ENCODE measurements around the gene DLK2.
A peak's percentile ranks its signal among the peaks of the same experiment; 100 is the strongest.
"Not testable (repeated sequence)": the region's sequence is repeated elsewhere in the genome, so short reads cannot be mapped to it uniquely, and the experiment has no call there.

Gene DLK2

DNA sequence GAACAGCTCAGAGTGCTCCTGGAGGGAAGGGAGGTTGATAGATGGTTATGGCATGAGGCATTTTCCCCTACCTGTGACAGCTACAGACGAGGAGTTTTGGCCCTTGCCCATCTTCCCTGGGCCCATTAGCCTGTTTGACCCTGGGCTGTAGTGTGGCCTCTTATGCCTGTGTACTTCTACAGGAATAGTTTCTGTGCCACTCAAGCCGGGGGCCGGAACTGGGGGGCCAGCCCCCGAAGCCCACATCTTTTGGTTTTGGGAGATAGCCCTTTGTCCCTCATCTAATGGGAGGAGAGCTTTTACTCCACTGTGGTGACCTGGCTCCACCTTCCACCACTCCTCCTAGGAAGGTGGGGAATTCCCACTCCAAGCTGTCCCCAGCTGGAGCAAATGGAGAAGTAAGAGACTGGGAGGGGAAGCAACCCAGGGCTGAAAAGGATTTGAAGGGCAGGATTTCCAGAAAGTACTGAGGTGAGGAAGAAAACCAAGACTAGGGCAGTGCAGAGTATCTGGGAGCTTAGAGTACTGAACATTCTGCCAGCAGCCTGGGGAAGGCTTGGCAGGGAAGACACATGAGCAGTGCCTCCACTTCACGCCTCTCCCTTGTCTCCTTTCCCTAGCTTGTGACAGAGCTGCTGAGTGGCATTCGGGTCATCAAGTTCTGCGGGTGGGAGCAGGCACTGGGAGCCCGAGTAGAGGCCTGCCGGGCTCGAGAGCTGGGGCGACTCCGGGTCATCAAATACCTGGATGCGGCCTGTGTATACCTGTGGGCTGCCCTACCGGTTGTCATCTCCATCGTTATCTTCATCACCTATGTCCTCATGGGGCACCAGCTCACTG is 21.1 kb downstream of the DLK2 start:
- Mint-ChIP-seq H3K4me1 (peaks cover 2% of the 10 kb centered on the region), H3K9me3 (no peaks in the 10 kb centered on the region), H3K4me3 (no peak overlapping the region), H3K36me3 (no peaks in the 10 kb centered on the region), H3K27me3 (no peaks in the 10 kb centered on the region), H3K27ac (peak overlapping the region; percentile 47)
- DNase-seq (ENCODE audit: low spot score in 2 of 2) (no peak), ATAC-seq (ENCODE audit: low read depth) (no peak)

DNA sequence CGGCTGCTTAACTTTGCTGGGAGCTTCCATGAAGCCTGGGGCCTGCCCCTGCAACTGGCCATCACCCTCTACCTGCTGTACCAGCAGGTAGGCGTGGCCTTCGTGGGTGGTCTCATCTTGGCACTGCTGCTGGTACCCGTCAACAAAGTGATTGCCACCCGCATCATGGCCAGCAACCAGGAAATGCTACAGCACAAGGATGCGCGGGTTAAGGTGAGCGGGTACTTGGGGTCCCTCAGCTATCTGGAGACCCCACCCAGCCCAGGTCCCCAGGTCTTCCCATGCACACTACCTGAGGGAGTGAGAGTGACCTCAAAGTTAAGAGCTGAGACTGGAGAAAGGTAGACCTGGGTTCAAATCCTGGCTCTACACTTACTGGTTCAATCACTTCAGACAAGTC is 22.2 kb downstream of the DLK2 start:
- DNase-seq (ENCODE audit: low spot score in 2 of 2) (no peak), ATAC-seq (ENCODE audit: low read depth) (no peak)
- no peak overlapping the region for H3K27ac Mint-ChIP-seq
- no peaks in the 10 kb centered on the region for H3K36me3 Mint-ChIP-seq
- H3K9me3 Mint-ChIP-seq, result no peaks in the 10 kb centered on the region
- peaks cover 11% of the 10 kb centered on the region for H3K4me1 Mint-ChIP-seq
- no peaks in the 10 kb centered on the region for H3K27me3 Mint-ChIP-seq
- H3K4me3 Mint-ChIP-seq, result no peak overlapping the region

DNA sequence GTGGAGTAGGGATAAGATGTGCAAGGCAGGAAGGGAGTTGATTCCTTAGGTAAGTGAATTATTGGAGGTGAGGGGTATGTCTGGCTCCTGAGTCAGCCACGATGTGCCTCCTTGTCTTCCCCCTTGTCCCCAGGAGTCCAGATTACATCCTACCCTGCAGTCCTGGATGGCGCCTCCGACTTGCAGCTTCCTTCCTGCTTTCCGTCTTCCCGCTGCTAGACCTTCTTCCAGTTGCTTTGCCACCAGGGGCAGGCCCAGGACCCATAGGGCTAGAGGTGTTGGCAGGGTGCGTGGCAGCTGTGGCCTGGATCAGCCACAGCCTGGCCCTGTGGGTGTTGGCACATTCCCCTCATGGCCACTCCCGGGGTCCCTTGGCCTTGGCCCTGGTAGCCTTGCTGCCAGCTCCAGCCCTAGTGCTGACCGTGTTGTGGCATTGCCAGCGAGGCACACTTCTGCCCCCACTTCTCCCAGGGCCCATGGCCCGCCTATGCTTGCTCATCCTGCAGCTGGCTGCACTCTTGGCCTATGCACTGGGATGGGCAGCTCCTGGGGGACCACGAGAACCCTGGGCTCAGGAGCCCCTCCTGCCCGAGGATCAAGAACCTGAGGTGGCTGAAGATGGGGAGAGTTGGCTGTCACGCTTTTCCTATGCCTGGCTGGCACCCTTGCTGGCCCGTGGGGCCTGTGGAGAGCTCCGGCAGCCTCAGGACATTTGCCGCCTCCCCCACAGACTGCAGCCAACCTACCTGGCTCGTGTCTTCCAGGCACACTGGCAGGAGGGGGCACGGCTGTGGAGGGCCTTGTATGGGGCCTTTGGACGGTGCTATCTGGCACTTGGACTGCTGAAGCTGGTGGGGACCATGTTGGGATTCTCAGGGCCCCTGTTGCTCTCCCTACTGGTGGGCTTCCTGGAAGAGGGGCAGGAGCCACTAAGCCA is 23.1 kb downstream of the DLK2 start:
- ATAC-seq (ENCODE audit: low read depth), result no peak
- Mint-ChIP-seq H3K36me3 (no peaks in the 10 kb centered on the region), H3K27ac (no peak overlapping the region), H3K4me1 (peaks cover 13% of the 10 kb centered on the region), H3K9me3 (no peaks in the 10 kb centered on the region), H3K4me3 (no peak overlapping the region), H3K27me3 (no peaks in the 10 kb centered on the region)
- no peak for DNase-seq (ENCODE audit: low spot score in 2 of 2)

DNA sequence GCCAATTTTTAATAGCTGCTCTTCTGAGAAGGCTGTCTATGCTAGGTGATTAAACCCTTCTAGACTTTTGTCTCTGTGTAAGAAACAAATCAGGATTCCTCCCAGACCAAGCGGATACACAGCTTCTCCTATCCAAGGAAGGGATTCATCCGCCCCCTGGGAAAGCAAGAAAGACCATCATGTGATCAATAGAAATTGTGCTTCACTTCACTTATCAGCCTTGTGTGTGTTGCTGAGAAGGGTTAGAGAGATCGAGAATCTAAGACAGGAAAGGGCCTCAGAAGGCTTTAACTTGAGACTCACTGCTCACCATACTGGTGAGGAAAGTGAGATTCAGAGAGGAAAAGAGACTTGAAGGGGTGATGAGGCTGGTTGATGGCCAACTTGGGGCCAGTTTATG is 26.5 kb downstream of the DLK2 start:
- DNase-seq (ENCODE audit: low spot score in 2 of 2) (no peak), ATAC-seq (ENCODE audit: low read depth) (no peak)
- peak overlapping the region; percentile 93 for H3K27ac Mint-ChIP-seq
- no peaks in the 10 kb centered on the region for H3K27me3 Mint-ChIP-seq
- H3K36me3 Mint-ChIP-seq, result no peaks in the 10 kb centered on the region
- peak overlapping the region; percentile 88 for H3K4me3 Mint-ChIP-seq
- H3K4me1 Mint-ChIP-seq, result peaks cover 16% of the 10 kb centered on the region
- H3K9me3 Mint-ChIP-seq, result no peaks in the 10 kb centered on the region

DNA sequence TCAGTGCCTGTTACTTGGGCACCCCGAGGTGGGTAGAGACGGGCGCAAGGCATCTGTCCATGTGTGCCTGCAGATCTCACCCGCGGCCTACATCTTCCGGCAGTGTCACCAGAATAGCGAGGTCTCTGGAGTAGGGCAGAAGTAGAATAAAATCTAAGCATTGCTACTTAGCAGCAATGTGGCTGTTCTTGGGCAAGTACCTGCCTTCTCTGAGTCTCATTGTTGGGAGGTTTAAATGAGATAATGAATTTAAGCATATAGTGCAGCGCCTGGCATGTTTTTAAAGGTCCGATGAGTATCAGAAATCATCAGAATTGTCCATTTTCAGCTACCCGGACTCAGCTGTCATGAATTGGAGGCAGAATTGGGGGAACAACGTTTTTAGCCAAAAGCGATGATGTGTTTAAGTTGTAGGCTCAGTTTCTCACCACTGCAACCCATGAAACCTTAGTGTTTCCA is 27.2 kb downstream of the DLK2 start:
- Mint-ChIP-seq H3K9me3 (no peaks in the 10 kb centered on the region), H3K4me1 (peaks cover 16% of the 10 kb centered on the region), H3K27me3 (no peaks in the 10 kb centered on the region), H3K27ac (peak overlapping the region; percentile 93), H3K4me3 (peak overlapping the region; percentile 88), H3K36me3 (no peaks in the 10 kb centered on the region)
- DNase-seq (ENCODE audit: low spot score in 2 of 2) (no peak), ATAC-seq (ENCODE audit: low read depth) (no peak)

DNA sequence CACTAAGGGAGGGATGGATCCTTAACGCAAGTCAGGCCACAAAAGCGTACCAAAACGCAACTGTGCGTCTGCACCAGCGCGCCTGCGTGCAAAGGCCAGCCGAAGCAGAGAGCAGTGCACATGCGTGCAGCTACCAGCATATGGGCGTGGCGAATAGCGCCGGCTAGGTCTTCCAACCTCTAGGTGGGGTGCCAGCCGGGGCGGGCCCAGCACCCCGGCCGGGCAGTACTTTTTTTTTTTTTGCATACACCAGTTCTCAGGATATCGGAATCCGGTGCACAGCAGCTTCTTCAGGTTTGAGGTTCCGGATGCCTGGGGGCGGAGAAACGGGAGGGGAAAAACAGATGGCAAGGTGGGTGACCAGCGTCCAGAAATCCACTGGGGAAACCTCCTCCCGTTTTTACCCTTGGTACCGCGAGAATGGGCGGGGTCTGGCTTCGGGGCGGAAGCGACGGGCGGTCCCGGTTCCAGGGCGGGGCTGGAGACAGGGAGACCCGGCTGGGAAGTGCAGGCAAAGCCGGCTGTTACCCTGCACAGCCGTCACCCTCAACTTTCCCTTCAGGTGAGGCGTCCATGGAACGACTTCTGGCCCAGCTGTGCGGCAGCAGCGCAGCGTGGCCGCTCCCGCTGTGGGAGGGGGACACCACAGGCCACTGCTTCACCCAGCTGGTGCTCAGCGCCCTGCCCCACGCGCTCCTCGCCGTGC is 27.8 kb downstream of the DLK2 start, which contains the start of gene ABCC10:
Gene ABCC10, plus strand, starts transcription at position 136 of the 706 bp plus-strand sequence. Its CDS starts 438 bp downstream, at position 574.
- peak within 1 kb of the TSS; percentile 93 for H3K27ac Mint-ChIP-seq
- ATAC-seq (ENCODE audit: low read depth), result peak; percentile 91

DNA sequence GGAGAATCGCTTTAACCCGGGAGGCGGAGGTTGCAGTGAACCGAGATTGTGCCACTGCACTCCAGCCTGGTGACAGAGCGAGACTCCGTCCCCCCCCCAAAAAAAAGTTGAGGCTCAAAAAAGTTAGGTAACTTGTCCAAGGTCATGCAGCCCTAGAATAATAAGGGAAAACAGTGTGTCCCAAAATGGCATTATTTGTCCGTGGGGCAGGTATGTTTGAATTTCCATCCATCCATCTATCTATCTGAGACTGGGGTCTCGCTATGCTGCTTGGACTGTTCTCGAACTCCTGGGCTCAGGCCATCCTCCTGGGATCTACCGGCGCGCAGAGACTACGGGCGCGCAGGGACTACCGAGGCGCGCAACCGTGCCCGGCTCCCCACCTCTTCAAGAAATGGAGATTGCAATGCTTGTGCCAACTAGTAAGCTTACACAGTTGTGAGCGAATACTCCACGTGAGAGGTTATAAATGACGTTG is 28.4 kb downstream of the DLK2 start:
- no peaks in the 10 kb centered on the region for H3K27me3 Mint-ChIP-seq
- no peak for DNase-seq (ENCODE audit: low spot score in 2 of 2)
- H3K4me3 Mint-ChIP-seq, result peak overlapping the region; percentile 88
- H3K27ac Mint-ChIP-seq, result peak overlapping the region; percentile 93
- peaks cover 16% of the 10 kb centered on the region for H3K4me1 Mint-ChIP-seq
- H3K36me3 Mint-ChIP-seq, result no peaks in the 10 kb centered on the region
- no peak for ATAC-seq (ENCODE audit: low read depth)
- no peaks in the 10 kb centered on the region for H3K9me3 Mint-ChIP-seq

More for the DNA sequence above, 27.8 kb downstream of the DLK2 start, which contains the start of gene ABCC10:
- Mint-ChIP-seq H3K4me3 (peak within 1 kb of the TSS; percentile 88), H3K9me3 (no peaks in the 10 kb centered on the region), H3K4me1 (peaks cover 16% of the 10 kb centered on the region), H3K27me3 (no peaks in the 10 kb centered on the region), H3K36me3 (no peaks in the 10 kb centered on the region)
- DNase-seq (ENCODE audit: low spot score in 2 of 2), result peak; percentile 85 to 92

DNA sequence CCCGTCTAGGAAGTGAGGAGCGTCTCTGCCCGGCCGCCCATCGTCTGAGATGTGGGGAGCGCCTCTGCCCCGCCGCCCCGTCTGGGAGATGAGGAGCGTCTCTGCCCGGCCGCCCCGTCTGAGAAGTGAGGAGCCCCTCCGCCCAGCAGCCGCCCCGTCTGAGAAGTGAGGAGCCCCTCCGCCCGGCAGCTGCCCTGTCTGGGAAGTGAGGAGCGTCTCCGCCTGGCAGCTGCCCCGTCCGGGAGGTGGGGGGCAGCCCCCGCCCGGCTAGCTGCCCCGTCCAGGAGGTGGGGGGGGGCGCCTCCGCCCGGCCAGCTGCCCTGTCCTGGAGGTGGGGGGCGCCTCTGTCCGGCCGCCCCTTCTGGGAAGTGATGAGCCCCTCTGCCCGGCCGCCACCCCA is 30.3 kb downstream of the DLK2 start:
- not testable (repeated sequence) for H3K27ac Mint-ChIP-seq; H3K9me3 Mint-ChIP-seq; H3K4me3 Mint-ChIP-seq; ATAC-seq (ENCODE audit: low read depth); H3K36me3 Mint-ChIP-seq; DNase-seq (ENCODE audit: low spot score in 2 of 2); H3K27me3 Mint-ChIP-seq
- H3K4me1 Mint-ChIP-seq, result peaks cover 14% of the 10 kb centered on the region

DNA sequence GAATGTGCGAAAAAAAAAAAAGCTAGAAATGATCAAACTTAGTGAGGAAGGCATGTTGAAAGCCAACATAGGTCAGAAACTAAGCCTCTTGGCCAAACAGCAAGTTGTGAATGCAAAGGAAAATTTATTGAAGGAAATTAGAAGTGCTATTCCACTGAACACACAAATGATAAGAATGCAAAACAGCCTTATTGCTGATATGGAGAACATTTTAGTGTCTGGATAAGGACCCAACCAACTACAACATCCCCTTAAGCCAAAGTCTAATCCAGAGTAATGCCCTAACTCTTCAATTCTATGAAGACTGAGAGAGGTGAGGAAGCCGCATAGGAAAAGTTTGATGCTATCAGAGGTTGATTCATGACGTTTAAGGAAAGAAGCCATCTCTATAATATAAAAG is 33.5 kb downstream of the DLK2 start:
- peaks cover 2% of the 10 kb centered on the region for H3K9me3 Mint-ChIP-seq
- H3K4me1 Mint-ChIP-seq, result peaks cover 2% of the 10 kb centered on the region
- H3K36me3 Mint-ChIP-seq, result no peaks in the 10 kb centered on the region
- H3K4me3 Mint-ChIP-seq, result no peak overlapping the region
- no peak for ATAC-seq (ENCODE audit: low read depth)
- no peak overlapping the region for H3K27ac Mint-ChIP-seq
- H3K27me3 Mint-ChIP-seq, result peaks cover 3% of the 10 kb centered on the region
- no peak for DNase-seq (ENCODE audit: low spot score in 2 of 2)

DNA sequence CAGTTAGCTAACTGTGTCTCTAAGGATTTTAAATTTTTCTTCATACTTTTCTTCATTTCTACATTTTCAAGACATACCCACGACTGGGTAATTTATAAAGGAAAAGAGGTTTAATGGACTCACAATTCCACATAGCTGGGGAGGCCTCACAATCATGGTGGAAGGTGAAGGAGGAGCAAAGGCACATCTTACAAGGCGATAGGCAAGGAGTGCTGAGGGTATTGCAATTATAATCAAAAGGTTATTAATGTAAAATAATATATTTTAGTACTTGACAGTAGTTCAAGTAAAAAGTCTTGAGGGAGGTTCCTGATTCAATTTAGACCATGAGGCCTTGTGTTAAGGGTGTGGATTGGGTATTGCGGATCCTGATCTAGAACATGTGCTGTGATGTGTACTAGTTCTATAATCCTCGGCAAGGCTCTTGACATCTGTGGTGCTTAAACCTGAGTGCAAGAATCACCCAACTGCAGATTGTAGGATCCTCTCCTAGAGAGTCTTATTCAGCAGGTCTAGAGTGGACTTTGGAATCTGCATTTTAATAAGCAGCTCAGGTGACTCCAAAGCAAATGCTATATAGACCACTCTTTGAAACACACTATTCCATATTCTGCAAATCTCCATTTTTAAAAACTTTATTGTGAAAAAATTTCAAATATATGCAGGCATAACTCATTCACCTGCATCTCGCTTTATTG is 35.2 kb downstream of the DLK2 start:
- Mint-ChIP-seq H3K4me3 (no peak overlapping the region), H3K36me3 (no peaks in the 10 kb centered on the region), H3K27me3 (peaks cover 5% of the 10 kb centered on the region), H3K27ac (no peak overlapping the region), H3K9me3 (peaks cover 2% of the 10 kb centered on the region), H3K4me1 (peaks cover 2% of the 10 kb centered on the region)
- ATAC-seq (ENCODE audit: low read depth) (no peak), DNase-seq (ENCODE audit: low spot score in 2 of 2) (no peak)

DNA sequence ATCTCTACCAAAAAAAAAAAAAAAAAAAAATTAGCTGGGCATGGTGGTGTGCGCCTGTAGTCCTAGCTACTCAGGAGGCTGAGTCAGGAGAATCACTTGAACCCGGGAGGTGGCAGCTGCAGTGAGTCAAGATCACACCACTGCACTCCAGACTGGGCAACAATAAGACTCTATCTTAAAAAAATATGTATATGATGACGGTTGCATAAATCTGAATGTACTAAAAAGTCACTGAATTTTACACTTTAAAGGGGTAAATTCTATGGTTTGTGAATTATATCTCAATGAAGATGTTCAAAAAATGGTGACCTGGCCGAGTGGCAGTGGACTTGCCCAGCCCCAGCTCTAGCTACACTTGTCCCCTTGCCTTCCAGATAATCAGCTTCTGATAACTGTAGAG is 38.4 kb downstream of the DLK2 start:
- Mint-ChIP-seq H3K36me3 (peaks cover 1% of the 10 kb centered on the region), H3K4me3 (no peak overlapping the region), H3K27ac (no peak overlapping the region), H3K4me1 (peaks cover 2% of the 10 kb centered on the region), H3K9me3 (peaks cover 3% of the 10 kb centered on the region), H3K27me3 (peaks cover 7% of the 10 kb centered on the region)
- no peak for ATAC-seq (ENCODE audit: low read depth)
- DNase-seq (ENCODE audit: low spot score in 2 of 2), result no peak

DNA sequence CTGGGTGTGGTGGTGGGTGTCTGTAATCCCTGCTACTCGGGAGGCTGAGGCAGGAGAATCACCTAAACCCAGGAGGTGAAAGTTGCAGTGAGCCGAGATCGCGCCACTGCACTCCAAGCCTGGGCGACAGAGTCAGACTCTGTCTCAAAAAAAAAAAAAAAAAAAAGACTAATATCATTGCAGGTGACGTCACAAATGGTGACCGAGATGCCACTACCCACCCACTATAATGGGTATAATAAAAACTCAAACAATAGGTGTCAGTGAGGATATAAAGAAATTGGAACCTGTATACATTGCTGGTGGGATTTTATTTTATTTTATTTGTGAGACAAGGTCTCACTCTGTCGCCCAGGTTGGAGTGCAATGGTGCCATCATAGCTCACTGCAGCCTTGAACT is 40.1 kb downstream of the DLK2 start:
- DNase-seq (ENCODE audit: low spot score in 2 of 2); H3K36me3 Mint-ChIP-seq; ATAC-seq (ENCODE audit: low read depth); H3K9me3 Mint-ChIP-seq; H3K4me3 Mint-ChIP-seq; H3K27me3 Mint-ChIP-seq; H3K27ac Mint-ChIP-seq; H3K4me1 Mint-ChIP-seq: not testable (repeated sequence)

DNA sequence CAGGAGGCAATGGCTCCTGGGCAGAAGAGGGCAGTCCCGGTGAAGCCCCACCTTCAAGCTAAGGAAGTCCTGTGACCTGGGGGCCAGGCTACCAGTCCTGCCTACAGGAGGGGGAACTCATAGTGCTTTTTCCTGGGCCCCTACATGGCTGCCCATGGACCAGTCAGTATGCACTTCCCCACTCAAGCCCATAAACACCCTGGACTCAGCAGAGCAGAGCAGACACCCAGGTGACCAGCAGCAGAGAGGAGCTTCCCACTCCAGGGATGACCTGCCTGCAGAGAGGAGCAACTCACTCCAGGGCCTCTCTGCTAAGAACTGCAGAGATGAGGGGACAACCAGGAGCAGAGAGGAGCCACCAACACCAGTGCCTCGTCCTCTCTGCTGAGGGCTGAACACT is 42.3 kb downstream of the DLK2 start:
- DNase-seq (ENCODE audit: low spot score in 2 of 2) (no peak), ATAC-seq (ENCODE audit: low read depth) (no peak)
- H3K4me1 Mint-ChIP-seq, result peaks cover 2% of the 10 kb centered on the region
- H3K9me3 Mint-ChIP-seq, result peaks cover 1% of the 10 kb centered on the region
- H3K27ac Mint-ChIP-seq, result no peak overlapping the region
- peaks cover 11% of the 10 kb centered on the region for H3K27me3 Mint-ChIP-seq
- peaks cover 1% of the 10 kb centered on the region for H3K36me3 Mint-ChIP-seq
- no peak overlapping the region for H3K4me3 Mint-ChIP-seq
